A673 (cell line): Measurements from ENCODE around the gene LPCAT1. TPM values are rescaled to one million over a fixed set of nuclear protein-coding genes. Genes with fewer than 3 reads are reported as not detected.
A peak's percentile ranks its signal among the peaks of the same experiment; 100 is the strongest.

Experiments used
- BruUV-seq: library from RNA; stranded (reverse); fragments of 400-500 nt; replicated peaks from 2 replicates; lab custom pipeline; 2021; lab: Mats Ljungman, UMichigan
- CTCF ChIA-PET: fragments of 300-600 bp; sonication (Branson Sonifier 250); formaldehyde crosslinking; loops from one replicate; lab custom pipeline; 2022; ENCODE audit warnings: antibody characterized with exemption; lab: Charles Lee
- POLR2A ChIA-PET: fragments of 300-600 bp; sonication (Branson Sonifier 250); formaldehyde crosslinking; loops from one replicate; lab custom pipeline; 2022; ENCODE audit warnings: antibody characterized with exemption; ENCODE audit not compliant: low non-redundant PET; lab: Charles Lee
- DNase-seq: peaks from one replicate; pipeline ENCODE4 v3.0.0-alpha.2; 2015; ENCODE audit warnings: low spot score
- H3K27ac ChIP-seq: fragments of 200-600 bp; sonication (generic); 2 replicates; pipeline ENCODE4 v1.5.1; 2016; ENCODE audit warnings: mixed run types, low read depth, mild to moderate bottlenecking, mixed read lengths, antibody characterized with exemption, low read length; ENCODE audit not compliant: poor library complexity, severe bottlenecking
- H3K27me3 ChIP-seq: fragments of 200-600 bp; sonication (generic); replicated peaks from 2 replicates; pipeline ENCODE4 v1.6.1; 2017; ENCODE audit warnings: mixed run types, low read depth, mild to moderate bottlenecking, mixed read lengths, antibody characterized with exemption, low read length; ENCODE audit not compliant: insufficient read depth, poor library complexity
- H3K36me3 ChIP-seq: fragments of 200-600 bp; sonication (generic); 2 replicates; pipeline ENCODE4 v1.6.1; 2016; ENCODE audit warnings: mixed run types, mild to moderate bottlenecking, mixed read lengths, antibody characterized with exemption, low read length; ENCODE audit not compliant: insufficient read depth, poor library complexity, severe bottlenecking
- H3K4me1 ChIP-seq: fragments of 200-600 bp; sonication (generic); 2 replicates; pipeline ENCODE4 v1.6.1; 2017; ENCODE audit warnings: mixed run types, mild to moderate bottlenecking, mixed read lengths, antibody characterized with exemption, low read length; ENCODE audit not compliant: insufficient read depth, poor library complexity, severe bottlenecking
- H3K4me3 ChIP-seq: fragments of 200-600 bp; sonication (generic); 2 replicates; pipeline ENCODE4 v1.5.1; 2016; ENCODE audit warnings: low read depth, mixed run types, mild to moderate bottlenecking, mixed read lengths, low read length; ENCODE audit not compliant: poor library complexity, severe bottlenecking
- H3K9me3 ChIP-seq: fragments of 200-600 bp; sonication (generic); 2 replicates; pipeline ENCODE4 v1.6.1; 2016; ENCODE audit warnings: mixed run types, low read depth, mild to moderate bottlenecking, mixed read lengths, antibody characterized with exemption, low read length; ENCODE audit not compliant: poor library complexity, severe bottlenecking
- EZH2 ChIP-seq: fragments of 200-600 bp; sonication (generic); IDR thresholded peaks from 2 replicates; pipeline ENCODE4 v1.6.1; 2017; ENCODE audit warnings: borderline replicate concordance, low read depth, mild to moderate bottlenecking, mixed read lengths, antibody characterized with exemption, low read length; ENCODE audit not compliant: poor library complexity, severe bottlenecking
- intact Hi-C: fragments of 100-400 bp; cut with micrococcal nuclease; formaldehyde crosslinking; loops from one replicate; pipeline ENCODE4 v1.10.0; 2022; ENCODE audit not compliant: unreplicated experiment
- total RNA-seq: library from RNA; stranded (reverse); gene quantifications from 2 replicates; pipeline ENCODE4 v1.2.3, GENCODE V29; 2021
- TF ChIP-seq, protein P1 (sequence below): fragments of 300-800, 200-600 bp; sonication (generic); conservative IDR thresholded peaks from 2 replicates; pipeline ENCODE4 v1.5.1; 2017; ENCODE audit warnings: low read depth, mild to moderate bottlenecking, antibody characterized with exemption, low read length, moderate library complexity, mixed read lengths

LPCAT1 gene
- total RNA-seq, 1 experiment from 2014 or later = 97.3 TPM

DNA sequence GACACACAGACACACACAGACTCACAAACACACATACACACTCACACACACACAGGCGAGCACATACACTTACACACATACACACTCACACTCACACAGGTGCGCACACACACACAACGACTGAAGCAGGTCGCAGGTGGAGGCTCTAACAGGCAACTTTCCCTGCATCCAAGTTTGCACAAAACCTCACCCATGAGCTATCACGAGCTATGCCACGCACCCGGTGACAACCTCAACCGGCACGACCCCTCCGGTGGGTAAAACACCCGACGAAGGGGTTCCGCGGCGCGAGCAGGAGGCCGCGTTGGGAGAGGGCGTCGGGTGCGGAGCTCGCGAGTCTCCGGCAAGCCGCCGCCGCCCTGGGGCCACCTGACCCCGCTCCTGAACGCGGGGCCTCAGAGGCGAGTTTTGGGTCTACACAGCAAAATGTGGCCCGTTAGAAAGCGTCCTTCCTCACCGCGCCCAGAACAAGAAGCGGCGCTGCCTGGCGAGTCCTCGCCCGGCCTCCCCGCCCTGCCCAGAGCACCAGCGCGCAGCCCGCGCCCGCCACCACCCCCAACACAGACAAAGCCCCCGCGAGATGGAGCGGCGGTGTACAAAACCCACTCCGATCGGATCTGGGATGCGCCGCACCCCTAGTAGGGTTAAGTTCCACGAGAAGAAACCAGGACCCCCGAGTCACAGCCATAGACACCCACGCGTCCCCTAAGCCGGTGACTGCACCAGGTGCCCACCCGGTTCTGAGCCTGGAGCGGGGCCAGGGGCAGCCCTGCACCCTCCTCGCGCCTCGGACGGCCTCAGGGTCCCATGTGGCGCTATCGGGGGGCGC, 79.2 kb downstream of the LPCAT1 start:
- Histone ChIP-seq H3K4me1 (no peaks in the 10 kb centered on the region), H3K9me3 (no peaks in the 10 kb centered on the region), H3K36me3 (no peaks in the 10 kb centered on the region), H3K4me3 (no peak overlapping the region), H3K27ac (no peak overlapping the region), H3K27me3 (peaks cover 80% of the 10 kb centered on the region)
- peak; percentile 81 for TF ChIP-seq EZH2
- TF ChIP-seq, protein P1, sequence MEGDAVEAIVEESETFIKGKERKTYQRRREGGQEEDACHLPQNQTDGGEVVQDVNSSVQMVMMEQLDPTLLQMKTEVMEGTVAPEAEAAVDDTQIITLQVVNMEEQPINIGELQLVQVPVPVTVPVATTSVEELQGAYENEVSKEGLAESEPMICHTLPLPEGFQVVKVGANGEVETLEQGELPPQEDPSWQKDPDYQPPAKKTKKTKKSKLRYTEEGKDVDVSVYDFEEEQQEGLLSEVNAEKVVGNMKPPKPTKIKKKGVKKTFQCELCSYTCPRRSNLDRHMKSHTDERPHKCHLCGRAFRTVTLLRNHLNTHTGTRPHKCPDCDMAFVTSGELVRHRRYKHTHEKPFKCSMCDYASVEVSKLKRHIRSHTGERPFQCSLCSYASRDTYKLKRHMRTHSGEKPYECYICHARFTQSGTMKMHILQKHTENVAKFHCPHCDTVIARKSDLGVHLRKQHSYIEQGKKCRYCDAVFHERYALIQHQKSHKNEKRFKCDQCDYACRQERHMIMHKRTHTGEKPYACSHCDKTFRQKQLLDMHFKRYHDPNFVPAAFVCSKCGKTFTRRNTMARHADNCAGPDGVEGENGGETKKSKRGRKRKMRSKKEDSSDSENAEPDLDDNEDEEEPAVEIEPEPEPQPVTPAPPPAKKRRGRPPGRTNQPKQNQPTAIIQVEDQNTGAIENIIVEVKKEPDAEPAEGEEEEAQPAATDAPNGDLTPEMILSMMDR = no peak
- intact Hi-C loops = no loop called here
- POLR2A ChIA-PET = no interaction called here
- CTCF ChIA-PET = no interaction called here
- BruUV-seq = no TSS peak
- no peak for DNase-seq

- Histone ChIP-seq H3K4me3 (no peak overlapping the region), H3K27me3 (peaks cover 78% of the 10 kb centered on the region), H3K9me3 (no peaks in the 10 kb centered on the region), H3K4me1 (no peaks in the 10 kb centered on the region), H3K27ac (no peak overlapping the region), H3K36me3 (no peaks in the 10 kb centered on the region)
- TF ChIP-seq, protein P1 = no peak
- TF ChIP-seq EZH2 = no peak
- intact Hi-C loops = no loop called here
- ChIA-PET POLR2A (no interaction called here), CTCF (no interaction called here)
- DNase-seq = no peak
- no TSS peak for BruUV-seq
Observed at GRCh38 chr5:1443991-1444360, 79.8 kb downstream of the LPCAT1 start.

DNA sequence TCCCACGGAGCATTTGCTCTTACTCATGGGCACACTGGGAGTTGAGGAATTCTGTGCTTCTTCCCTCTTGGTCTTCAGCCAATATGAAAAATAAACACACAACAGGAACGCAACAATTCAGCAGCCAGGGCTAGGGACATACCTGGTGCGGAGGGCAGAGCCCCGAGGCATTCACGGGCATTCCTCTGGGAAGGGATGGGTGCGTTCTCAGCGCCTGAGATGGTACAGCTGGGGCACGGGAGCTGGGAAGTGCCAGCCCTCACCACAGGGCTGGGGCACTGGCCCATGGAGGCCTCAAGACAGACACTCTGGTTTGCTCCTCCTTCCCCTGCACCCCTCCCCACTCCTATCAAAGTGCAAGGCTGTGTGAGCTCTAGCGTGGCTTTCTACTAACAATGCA, 80.6 kb downstream of the LPCAT1 start:
- Histone ChIP-seq H3K4me1 (no peaks in the 10 kb centered on the region), H3K27ac (no peak overlapping the region), H3K9me3 (no peaks in the 10 kb centered on the region), H3K27me3 (peaks cover 77% of the 10 kb centered on the region), H3K36me3 (no peaks in the 10 kb centered on the region), H3K4me3 (no peak overlapping the region)
- intact Hi-C loops = no loop called here
- ChIA-PET CTCF (no interaction called here), POLR2A (no interaction called here)
- no peak for TF ChIP-seq EZH2
- TF ChIP-seq, protein P1 = no peak
- DNase-seq = no peak
- BruUV-seq = no TSS peak
